ENCODE results near the gene INAFM2. TPM values are rescaled to one million over a fixed set of nuclear protein-coding genes. Genes with fewer than 3 reads are reported as not detected.

Gene INAFM2
- total and polyA plus RNA-seq, 9 of the 15 experiments (the other 6 are each of a cell fraction or from before 2014, with no cell fraction given) = 11.8 to 43.1 (median 27.2) TPM

GRCh38 chr15:40301467-40302179, 21.9 kb upstream of the INAFM2 start (continued):
- TF ChIP-seq RFX1 (IDR thresholded peaks at IDR 0.05) (no peak), ZBTB7A (IDR thresholded peaks at IDR 0.05; ENCODE audit: borderline replicate concordance, control insufficient read depth, low read depth, low read length) (peak; percentile 49; the same call in 1 of the 2 replicates), RCOR1 (IDR thresholded peaks at IDR 0.05; ENCODE audit: borderline replicate concordance in 1 of 2, low read depth in 2 of 2, low read length in 2 of 2) (no peak), ZNF436 (CRISPR knock-in tag; IDR thresholded peaks at IDR 0.05) (no peak), TAF7 (tag; IDR thresholded peaks at IDR 0.05) (no peak), HOMEZ (CRISPR knock-in tag; IDR thresholded peaks at IDR 0.05) (no peak), MAFG (tag; conservative IDR thresholded peaks at IDR 0.05) (no peak), NR2F6 (CRISPR knock-in tag; IDR thresholded peaks at IDR 0.05) (no peak), SPI1 (IDR thresholded peaks at IDR 0.05; ENCODE audit: borderline replicate concordance, low read depth, low read length) (peak; percentile 76; the same call in 1 of the 2 replicates), CEBPB (tag; IDR thresholded peaks at IDR 0.05) (no peak), GTF2A2 (tag; IDR thresholded peaks at IDR 0.05) (no peak), ZNF551 (CRISPR knock-in tag; IDR thresholded peaks at IDR 0.05) (no peak), NR1H2 (CRISPR knock-in tag; IDR thresholded peaks at IDR 0.05) (no peak), BCOR (IDR thresholded peaks at IDR 0.05) (0 out of 2 replicates have a peak, but pooled peaks have one; percentile 38), JUNB (CRISPR knock-in tag; conservative IDR thresholded peaks at IDR 0.05) (no peak), SMARCB1 (IDR thresholded peaks at IDR 0.05; ENCODE audit: insufficient read length, low read depth) (no peak), NR0B1 (IDR thresholded peaks at IDR 0.05; ENCODE audit: partially characterized antibody) (no peak)
- TF ChIP-seq, protein P1, sequence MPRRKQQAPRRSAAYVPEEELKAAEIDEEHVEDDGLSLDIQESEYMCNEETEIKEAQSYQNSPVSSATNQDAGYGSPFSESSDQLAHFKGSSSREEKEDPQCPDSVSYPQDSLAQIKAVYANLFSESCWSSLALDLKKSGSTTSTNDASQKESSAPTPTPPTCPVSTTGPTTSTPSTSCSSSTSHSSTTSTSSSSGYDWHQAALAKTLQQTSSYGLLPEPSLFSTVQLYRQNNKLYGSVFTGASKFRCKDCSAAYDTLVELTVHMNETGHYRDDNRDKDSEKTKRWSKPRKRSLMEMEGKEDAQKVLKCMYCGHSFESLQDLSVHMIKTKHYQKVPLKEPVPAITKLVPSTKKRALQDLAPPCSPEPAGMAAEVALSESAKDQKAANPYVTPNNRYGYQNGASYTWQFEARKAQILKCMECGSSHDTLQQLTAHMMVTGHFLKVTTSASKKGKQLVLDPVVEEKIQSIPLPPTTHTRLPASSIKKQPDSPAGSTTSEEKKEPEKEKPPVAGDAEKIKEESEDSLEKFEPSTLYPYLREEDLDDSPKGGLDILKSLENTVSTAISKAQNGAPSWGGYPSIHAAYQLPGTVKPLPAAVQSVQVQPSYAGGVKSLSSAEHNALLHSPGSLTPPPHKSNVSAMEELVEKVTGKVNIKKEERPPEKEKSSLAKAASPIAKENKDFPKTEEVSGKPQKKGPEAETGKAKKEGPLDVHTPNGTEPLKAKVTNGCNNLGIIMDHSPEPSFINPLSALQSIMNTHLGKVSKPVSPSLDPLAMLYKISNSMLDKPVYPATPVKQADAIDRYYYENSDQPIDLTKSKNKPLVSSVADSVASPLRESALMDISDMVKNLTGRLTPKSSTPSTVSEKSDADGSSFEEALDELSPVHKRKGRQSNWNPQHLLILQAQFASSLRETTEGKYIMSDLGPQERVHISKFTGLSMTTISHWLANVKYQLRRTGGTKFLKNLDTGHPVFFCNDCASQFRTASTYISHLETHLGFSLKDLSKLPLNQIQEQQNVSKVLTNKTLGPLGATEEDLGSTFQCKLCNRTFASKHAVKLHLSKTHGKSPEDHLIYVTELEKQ (CRISPR knock-in tag; IDR thresholded peaks at IDR 0.05) = no peak
- TF ChIP-seq, protein P2, sequence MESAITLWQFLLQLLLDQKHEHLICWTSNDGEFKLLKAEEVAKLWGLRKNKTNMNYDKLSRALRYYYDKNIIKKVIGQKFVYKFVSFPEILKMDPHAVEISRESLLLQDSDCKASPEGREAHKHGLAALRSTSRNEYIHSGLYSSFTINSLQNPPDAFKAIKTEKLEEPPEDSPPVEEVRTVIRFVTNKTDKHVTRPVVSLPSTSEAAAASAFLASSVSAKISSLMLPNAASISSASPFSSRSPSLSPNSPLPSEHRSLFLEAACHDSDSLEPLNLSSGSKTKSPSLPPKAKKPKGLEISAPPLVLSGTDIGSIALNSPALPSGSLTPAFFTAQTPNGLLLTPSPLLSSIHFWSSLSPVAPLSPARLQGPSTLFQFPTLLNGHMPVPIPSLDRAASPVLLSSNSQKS (CRISPR knock-in tag; IDR thresholded peaks at IDR 0.05) = no peak
- TF ChIP-seq, protein P3, sequence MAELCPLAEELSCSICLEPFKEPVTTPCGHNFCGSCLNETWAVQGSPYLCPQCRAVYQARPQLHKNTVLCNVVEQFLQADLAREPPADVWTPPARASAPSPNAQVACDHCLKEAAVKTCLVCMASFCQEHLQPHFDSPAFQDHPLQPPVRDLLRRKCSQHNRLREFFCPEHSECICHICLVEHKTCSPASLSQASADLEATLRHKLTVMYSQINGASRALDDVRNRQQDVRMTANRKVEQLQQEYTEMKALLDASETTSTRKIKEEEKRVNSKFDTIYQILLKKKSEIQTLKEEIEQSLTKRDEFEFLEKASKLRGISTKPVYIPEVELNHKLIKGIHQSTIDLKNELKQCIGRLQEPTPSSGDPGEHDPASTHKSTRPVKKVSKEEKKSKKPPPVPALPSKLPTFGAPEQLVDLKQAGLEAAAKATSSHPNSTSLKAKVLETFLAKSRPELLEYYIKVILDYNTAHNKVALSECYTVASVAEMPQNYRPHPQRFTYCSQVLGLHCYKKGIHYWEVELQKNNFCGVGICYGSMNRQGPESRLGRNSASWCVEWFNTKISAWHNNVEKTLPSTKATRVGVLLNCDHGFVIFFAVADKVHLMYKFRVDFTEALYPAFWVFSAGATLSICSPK (IDR thresholded peaks at IDR 0.05; ENCODE audit: borderline replicate concordance) = no peak

Data from K562 (cell line).